HG02970 (cell line): ENCODE measurements around the gene UTY.

Experiments used
- ATAC-seq: cut with Tn5 transposase; IDR thresholded peaks from one replicate; pipeline ENCODE4 v1.9.1; 2021; ENCODE audit warnings: mild to moderate bottlenecking, moderate library complexity, moderate number of reproducible peaks; ENCODE audit not compliant: unreplicated experiment, low FRiP score

The UTY gene

GRCh38 chrY:13479828-13480227 is at the start of gene UTY:
Gene UTY, minus strand, starts transcription at chrY:13480033. Its CDS starts 368 bp downstream, at chrY:13479665.
- ATAC-seq = no peak

GRCh38 chrY:13520474-13520873 is 40.6 kb upstream of the UTY start:
- no peak for ATAC-seq

GRCh38 chrY:13501215-13501614 is 21.4 kb upstream of the UTY start:
- no peak for ATAC-seq

GRCh38 chrY:13493737-13494136 is 13.9 kb upstream of the UTY start:
- no peak for ATAC-seq

- ATAC-seq = no peak
Measured at GRCh38 chrY:13492408-13492807, 12.6 kb upstream of the UTY start.

GRCh38 chrY:13488738-13489137 is 8.9 kb upstream of the UTY start:
- no peak for ATAC-seq

- no peak for ATAC-seq
Measured at GRCh38 chrY:13479121-13479711, 617 bp downstream of the UTY start.

GRCh38 chrY:13478126-13478785 is 1.6 kb downstream of the UTY start:
- no peak for ATAC-seq

- ATAC-seq = no peak
Measured at GRCh38 chrY:13474997-13475396, 4.8 kb downstream of the UTY start.

GRCh38 chrY:13451572-13451971 is 28.3 kb downstream of the UTY start:
- ATAC-seq = no peak

GRCh38 chrY:13450596-13451130 is 29.2 kb downstream of the UTY start:
- ATAC-seq = no peak

- ATAC-seq = no peak
Measured at GRCh38 chrY:13445566-13445965, 34.3 kb downstream of the UTY start.

GRCh38 chrY:13443146-13443545 is 36.7 kb downstream of the UTY start:
- ATAC-seq = no peak

- ATAC-seq = no peak
Measured at GRCh38 chrY:13440811-13441210, 39.0 kb downstream of the UTY start.

- no peak for ATAC-seq
Measured at GRCh38 chrY:13435968-13436937, 43.6 kb downstream of the UTY start.

GRCh38 chrY:13435206-13435967 is 44.4 kb downstream of the UTY start:
- ATAC-seq = no peak

GRCh38 chrY:13432293-13433025 is 47.4 kb downstream of the UTY start:
- no peak for ATAC-seq

- ATAC-seq = no peak
Measured at GRCh38 chrY:13429551-13429950, 50.3 kb downstream of the UTY start.

GRCh38 chrY:13423281-13423732 is 56.5 kb downstream of the UTY start:
- ATAC-seq = no peak
